K562 (cell line): Measurements from ENCODE around the gene FMN1. TPM values are rescaled to one million over a fixed set of nuclear protein-coding genes. Genes with fewer than 3 reads are reported as not detected.

Experiments used
- ATAC-seq: fragments of 200-7000 bp; cut with Tn5 transposase; 3 replicates; pipeline ENCODE4 v1.9.1; 2020; ENCODE audit warnings: moderate library complexity
- BruUV-seq: library from RNA; stranded (reverse); fragments of 400-500 nt; replicated peaks from 2 replicates; lab custom pipeline; 2021; lab: Mats Ljungman, UMichigan
- CTCF ChIA-PET: fragments of 300-600 bp; formaldehyde crosslinking; extraction: SDS; loops from one replicate; lab custom pipeline; 2021; ENCODE audit warnings: low intra/inter-chr PET ratio; lab: Yijun Ruan, JAX
- POLR2A ChIA-PET: fragments of 300-600, 350-650 bp; sonication (Branson Sonifier 250); formaldehyde crosslinking; extraction: SDS; loops from one replicate; lab custom pipeline; 2021; ENCODE audit warnings: antibody characterized with exemption, inconsistent platforms; lab: Yijun Ruan, JAX
- DNase-seq, 4 experiments: peaks; one replicate each; pipeline versions ENCODE4 v3.0.0 to v3.0.0-alpha.2; 2011 to 2018; ENCODE audit warnings: low spot score in 3 of 4, mixed read lengths in 3 of 4; ENCODE audit errors: extremely low read depth in 1 of 4
- FAIRE-seq: peaks from 2 replicates; lab custom pipeline; 2011; peaks lifted over from hg19 to GRCh38; lab: Jason Lieb, UNC
- H2AFZ ChIP-seq: 2 replicates; pipeline ENCODE4 v1.6.0; 2011; ENCODE audit warnings: low read depth, low read length, control low read depth, inconsistent platforms
- H3K27ac ChIP-seq: fragments of 200-600 bp; 3 replicates; pipeline ENCODE4 v1.8.0; 2011; ENCODE audit warnings: low read depth, mild to moderate bottlenecking, control low read depth, inconsistent platforms, low read length, moderate library complexity, mixed read lengths; ENCODE audit errors: extremely low read depth
- H3K27me3 ChIP-seq, 2 experiments: fragments of 300-600 bp in 1 of 2; 2 replicates in 1 of 2; 3 replicates in 1 of 2; pipeline versions ENCODE4 v1.6.0 to v1.8.0; 2011; ENCODE audit warnings: inconsistent platforms in 2 of 2, low read length in 2 of 2, mild to moderate bottlenecking in 1 of 2, mixed read lengths in 1 of 2, moderate library complexity in 1 of 2; ENCODE audit not compliant: control insufficient read depth in 2 of 2, insufficient read depth in 2 of 2
- H3K36me3 ChIP-seq: fragments of 300-600 bp; 3 replicates; pipeline ENCODE4 v1.8.0; 2011; ENCODE audit warnings: mild to moderate bottlenecking, low read length, inconsistent platforms; ENCODE audit not compliant: control insufficient read depth, insufficient read depth
- H3K4me1 ChIP-seq, 2 experiments: fragments of 200-600 bp in 1 of 2; replicated peaks in 1 of 2; 2 replicates in 1 of 2; 3 replicates in 1 of 2; pipeline versions ENCODE4 v1.5.1 to v1.8.0; 2011; ENCODE audit warnings: inconsistent platforms in 2 of 2, low read length in 2 of 2, mild to moderate bottlenecking in 1 of 2, mixed read lengths in 1 of 2, moderate library complexity in 1 of 2; ENCODE audit not compliant: control insufficient read depth in 2 of 2, insufficient read depth in 2 of 2
- H3K4me2 ChIP-seq: 2 replicates; pipeline ENCODE4 v1.6.1; 2011; ENCODE audit warnings: low read length, control low read depth, inconsistent platforms, mixed read lengths; ENCODE audit not compliant: insufficient read depth
- H3K4me3 ChIP-seq: fragments of 200-600 bp; sonication (generic), shearing (Covaris generic); 2 replicates; pipeline ENCODE4 v1.5.1; 2016; ENCODE audit warnings: control low read depth, inconsistent platforms
- H3K79me2 ChIP-seq: fragments of 200-600 bp; 3 replicates; pipeline ENCODE4 v1.8.0; 2011; ENCODE audit warnings: low read length, inconsistent platforms; ENCODE audit not compliant: control insufficient read depth, insufficient read depth
- H3K9ac ChIP-seq, 2 experiments: 2 replicates each; pipeline versions ENCODE4 v1.6.0 to v1.6.1; 2011; ENCODE audit warnings: low read depth in 2 of 2, low read length in 2 of 2, control low read depth in 1 of 2, inconsistent platforms in 1 of 2, mild to moderate bottlenecking in 1 of 2, mixed read lengths in 1 of 2; ENCODE audit not compliant: insufficient read depth in 1 of 2
- H3K9me1 ChIP-seq: one replicate; pipeline ENCODE4 v1.6.0; 2011; ENCODE audit warnings: inconsistent platforms, mild to moderate bottlenecking, low read length, moderate library complexity; ENCODE audit not compliant: control insufficient read depth, insufficient read depth
- H3K9me3 ChIP-seq: replicated peaks from 2 replicates; pipeline ENCODE4 v1.5.1; 2011; ENCODE audit warnings: low read depth, low read length, inconsistent platforms; ENCODE audit not compliant: control insufficient read depth, insufficient read depth
- H4K20me1 ChIP-seq: replicated peaks from 2 replicates; pipeline ENCODE4 v1.6.1; 2011; ENCODE audit warnings: low read length, inconsistent platforms, mixed read lengths; ENCODE audit not compliant: control insufficient read depth, insufficient read depth
- GABPB2 ChIP-seq: fragments of 250-450 bp; sonication (Bioruptor Pico); conservative IDR thresholded peaks from 2 replicates; pipeline ENCODE4 v1.5.1; 2021; ENCODE audit warnings: mild to moderate bottlenecking
- HEY1 ChIP-seq: fragments of 250-450 bp; sonication (Bioruptor Pico); IDR thresholded peaks from 2 replicates; pipeline ENCODE4 v1.5.0; 2020; ENCODE audit warnings: mild to moderate bottlenecking, moderate library complexity, borderline replicate concordance
- IRF9 ChIP-seq: fragments of 450-650 bp; IDR thresholded peaks from 2 replicates; pipeline ENCODE4 v1.6.1; 2016; ENCODE audit warnings: missing biosample characterization, missing genetic modification characterization
- NKRF ChIP-seq: fragments of 450-650 bp; IDR thresholded peaks from 2 replicates; pipeline ENCODE4 v1.6.1; 2016; ENCODE audit warnings: borderline replicate concordance
- NUFIP1 ChIP-seq: fragments of 450-650 bp; IDR thresholded peaks from 2 replicates; pipeline ENCODE4 v1.6.1; 2018; ENCODE audit not compliant: partially characterized antibody
- SNAPC5 ChIP-seq: fragments of 250-450 bp; sonication (Bioruptor Pico); IDR thresholded peaks from 2 replicates; pipeline ENCODE4 v1.8.0; 2021; ENCODE audit warnings: moderate library complexity, mild to moderate bottlenecking, inconsistent platforms
- STAT5A ChIP-seq: IDR thresholded peaks from 2 replicates; pipeline ENCODE4 v1.6.1; 2012; ENCODE audit warnings: low read length, inconsistent platforms, borderline replicate concordance
- ZC3H4 ChIP-seq: sonication (generic); formaldehyde crosslinking; IDR thresholded peaks from 2 replicates; pipeline ENCODE4 v1.9.0; 2021; ENCODE audit warnings: missing genetic modification reagents, borderline replicate concordance
- ZNF384 ChIP-seq: IDR thresholded peaks from 2 replicates; pipeline ENCODE4 v1.6.1; 2012; ENCODE audit warnings: low read depth, low read length, improper control_type of control experiment
- WGBS: fragments of 100-300 bp; shearing (Covaris generic); methylation state at CpG from one replicate; pipeline ENCODE4 v1.1.6; 2016; ENCODE audit warnings: low coverage, mixed read lengths; ENCODE audit not compliant: insufficient coverage; ENCODE audit errors: missing lambda C conversion rate; 5-methylcytosine and 5-hydroxymethylcytosine counted together
- in situ Hi-C: fragments of 300-500 bp; cut with MboI; formaldehyde crosslinking; loops from 4 replicates; pipeline ENCODE4 v1.15.0; 2018; ENCODE audit warnings: inconsistent platforms, mixed read lengths
- intact Hi-C: fragments of 100-400 bp; cut with micrococcal nuclease; formaldehyde crosslinking; loops from 2 replicates; pipeline ENCODE4 v1.14.2; 2022
- polyA plus RNA-seq, 8 experiments: library from polyadenylated mRNA; depleted of rRNA in 4 of 8; stranded (reverse) in 5 of 8; unstranded in 3 of 8; fragments of >200 nt; fragmentation: Nextera tagmentation in 2 of 8; fragmentation: Illumina TruSeq in 1 of 8; extraction: Ambion mirVana in 2 of 8; extraction: Trizol in 1 of 8; gene quantifications; 2 replicates each; pipeline versions ENCODE4 v1.2.1 to v1.2.3, GENCODE V29; 2011 to 2014; ENCODE audit warnings: inconsistent platforms in 1 of 8, missing spikeins in 1 of 8
- total RNA-seq, 7 experiments: library from RNA; depleted of rRNA in 6 of 7; stranded (reverse); fragments of >200 nt in 6 of 7; fragmentation: Illumina TruSeq in 2 of 7; extraction: Trizol in 2 of 7; gene quantifications; 2 replicates each; pipeline versions ENCODE4 v1.2.1 to v1.2.3, GENCODE V29; 2011 to 2021; ENCODE audit warnings: low replicate concordance in 1 of 7
- TF ChIP-seq, protein P1 (sequence below): IDR thresholded peaks from 2 replicates; pipeline ENCODE4 v1.6.1; 2012; ENCODE audit warnings: low read depth, low read length, improper control_type of control experiment, borderline replicate concordance

FMN1 gene
- total and polyA plus RNA-seq, 9 of the 15 experiments (the other 6 are each of a cell fraction or from before 2014, with no cell fraction given), result 0.03 to 0.07 (median 0.04) TPM; not detected in 6

GRCh38 chr15:32716915-32717425 lies 477.5 kb downstream of the FMN1 start:
- Histone ChIP-seq H3K27me3 (peaks cover 10 to 17% of the 10 kb centered on the region in 2 experiments; a peak in 3 of 5 replicates), H3K79me2 (no peaks in the 10 kb centered on the region), H3K27ac (no peak overlapping the region), H3K36me3 (no peaks in the 10 kb centered on the region), H3K4me3 (no peak overlapping the region), H3K9me1 (no peaks in the 10 kb centered on the region), H4K20me1 (no peaks in the 10 kb centered on the region), H3K4me1 (peaks cover 0 to 13% of the 10 kb centered on the region in 2 experiments; a peak in 2 of 5 replicates), H2AFZ (no peak overlapping the region), H3K4me2 (no peak overlapping the region), H3K9me3 (no peaks in the 10 kb centered on the region), H3K9ac (no peak overlapping the region)
- intact Hi-C loops, result no loop called here
- 13% methylated on average over 21 of the region's 21 CpGs for WGBS
- TF ChIP-seq STAT5A (no peak), HEY1 (CRISPR knock-in tag) (no peak), IRF9 (tag) (no peak), ZC3H4 (no peak), NUFIP1 (no peak), ZNF384 (no peak), NKRF (no peak), SNAPC5 (CRISPR knock-in tag) (no peak), GABPB2 (CRISPR knock-in tag) (no peak)
- TF ChIP-seq, protein P1, sequence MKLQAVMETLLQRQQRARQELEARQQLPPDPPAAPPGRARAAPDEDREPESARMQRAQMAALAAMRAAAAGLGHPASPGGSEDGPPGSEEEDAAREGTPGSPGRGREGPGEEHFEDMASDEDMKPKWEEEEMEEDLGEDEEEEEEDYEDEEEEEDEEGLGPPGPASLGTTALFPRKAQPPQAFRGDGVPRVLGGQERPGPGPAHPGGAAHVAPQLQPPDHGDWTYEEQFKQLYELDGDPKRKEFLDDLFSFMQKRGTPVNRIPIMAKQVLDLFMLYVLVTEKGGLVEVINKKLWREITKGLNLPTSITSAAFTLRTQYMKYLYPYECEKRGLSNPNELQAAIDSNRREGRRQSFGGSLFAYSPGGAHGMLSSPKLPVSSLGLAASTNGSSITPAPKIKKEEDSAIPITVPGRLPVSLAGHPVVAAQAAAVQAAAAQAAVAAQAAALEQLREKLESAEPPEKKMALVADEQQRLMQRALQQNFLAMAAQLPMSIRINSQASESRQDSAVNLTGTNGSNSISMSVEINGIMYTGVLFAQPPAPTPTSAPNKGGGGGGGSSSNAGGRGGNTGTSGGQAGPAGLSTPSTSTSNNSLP, result no peak
- CTCF ChIA-PET, result no interaction called here
- in situ Hi-C loops, result no loop called here
- BruUV-seq, result no TSS peak
- DNase-seq (no peak), FAIRE-seq (no peak), ATAC-seq (no peak)
- POLR2A ChIA-PET, result no interaction called here
